ENCODE results near the gene ATP7A. TPM values are rescaled to one million over a fixed set of nuclear protein-coding genes. Genes with fewer than 3 reads are reported as not detected.

The ATP7A gene
- total RNA-seq, 6 experiments from 2014 or later: 2.1 to 3.9 (median 3.2) TPM

- H3K27ac ChIP-seq: no peak overlapping the region
- 44% methylated on average over 6 of the region's 6 CpGs for WGBS (ENCODE audit: insufficient coverage, low coverage, low lambda C conversion rate, missing lambda C conversion rate)
- intact Hi-C loops (cut with DNase I): no loop called here
- H3K27me3 ChIP-seq: no peaks in the 10 kb centered on the region
- no peak overlapping the region for H3K4me3 ChIP-seq
- H3K36me3 ChIP-seq: no peaks in the 10 kb centered on the region
- TF ChIP-seq CTCF (IDR thresholded peaks at IDR 0.05) (no peak), POLR2A (IDR thresholded peaks at IDR 0.05) (no peak)
- no peak for ATAC-seq
- DNase-seq: no peak
- H3K4me1 ChIP-seq: no peaks in the 10 kb centered on the region
- H3K9me3 ChIP-seq: no peaks in the 10 kb centered on the region
Measured at GRCh38 chrX:78035061-78035460, 124.6 kb downstream of the ATP7A start.

DNA sequence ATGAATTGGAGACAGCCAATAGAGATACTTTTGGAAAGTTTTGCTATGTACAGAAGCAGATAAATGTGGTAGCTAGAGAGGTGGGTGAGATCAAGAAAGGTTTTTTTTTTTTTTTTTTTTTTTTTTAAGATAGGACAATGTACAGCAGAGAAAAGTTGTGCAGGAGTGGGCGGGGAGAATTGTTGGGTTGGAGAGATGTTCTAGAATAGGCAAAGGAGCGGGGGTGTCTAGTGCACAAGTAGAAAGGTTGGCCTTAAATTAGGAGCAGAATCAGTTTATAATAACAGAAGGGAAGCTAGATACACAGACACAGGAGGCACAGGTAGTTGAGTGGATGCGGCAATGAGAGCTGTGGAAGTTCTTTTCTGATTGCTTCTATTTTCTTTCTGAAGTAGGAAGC, 127.4 kb downstream of the ATP7A start:
- intact Hi-C loops (cut with DNase I): no loop called here
- no peaks in the 10 kb centered on the region for H3K9me3 ChIP-seq
- TF ChIP-seq CTCF (IDR thresholded peaks at IDR 0.05) (no peak), POLR2A (IDR thresholded peaks at IDR 0.05) (no peak)
- no peaks in the 10 kb centered on the region for H3K27me3 ChIP-seq
- H3K4me1 ChIP-seq: no peaks in the 10 kb centered on the region
- ATAC-seq (no peak), DNase-seq (no peak)
- WGBS (ENCODE audit: insufficient coverage, low coverage, low lambda C conversion rate, missing lambda C conversion rate): 56% methylated on average over 3 of the region's 3 CpGs
- no peak overlapping the region for H3K27ac ChIP-seq
- H3K4me3 ChIP-seq: no peak overlapping the region
- no peaks in the 10 kb centered on the region for H3K36me3 ChIP-seq

DNA sequence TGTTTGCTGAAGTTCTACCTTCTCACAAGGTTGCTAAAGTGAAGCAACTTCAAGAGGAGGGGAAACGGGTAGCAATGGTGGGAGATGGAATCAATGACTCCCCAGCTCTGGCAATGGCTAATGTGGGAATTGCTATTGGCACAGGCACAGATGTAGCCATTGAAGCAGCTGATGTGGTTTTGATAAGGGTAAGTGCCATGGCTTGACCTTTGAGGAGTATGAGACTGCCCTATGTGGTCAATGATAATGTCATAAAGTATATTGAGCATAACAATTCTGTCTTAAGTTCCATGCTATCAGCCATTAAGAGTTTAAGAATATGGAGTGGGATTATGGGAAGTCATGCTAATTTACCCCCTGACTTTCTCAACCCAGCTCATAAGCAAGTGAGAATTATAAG, 132.1 kb downstream of the ATP7A start:
- Histone ChIP-seq H3K36me3 (no peaks in the 10 kb centered on the region), H3K4me1 (no peaks in the 10 kb centered on the region), H3K9me3 (no peaks in the 10 kb centered on the region), H3K27me3 (no peaks in the 10 kb centered on the region), H3K4me3 (no peak overlapping the region), H3K27ac (no peak overlapping the region)
- no peak for DNase-seq
- 67% methylated on average over 1 of the region's 1 CpG for WGBS (ENCODE audit: insufficient coverage, low coverage, low lambda C conversion rate, missing lambda C conversion rate)
- no peak for ATAC-seq
- intact Hi-C loops (cut with DNase I): no loop called here
- TF ChIP-seq CTCF (IDR thresholded peaks at IDR 0.05) (no peak), POLR2A (IDR thresholded peaks at IDR 0.05) (no peak)

GRCh38 chrX:78046362-78046761, 135.9 kb downstream of the ATP7A start:
- intact Hi-C loops (cut with DNase I): no loop called here
- H3K4me3 ChIP-seq: no peak overlapping the region
- no peaks in the 10 kb centered on the region for H3K27me3 ChIP-seq
- H3K9me3 ChIP-seq: no peaks in the 10 kb centered on the region
- H3K27ac ChIP-seq: no peak overlapping the region
- ATAC-seq (no peak), DNase-seq (no peak)
- no peaks in the 10 kb centered on the region for H3K4me1 ChIP-seq
- no peaks in the 10 kb centered on the region for H3K36me3 ChIP-seq
- TF ChIP-seq CTCF (IDR thresholded peaks at IDR 0.05): no peak
- TF ChIP-seq POLR2A (IDR thresholded peaks at IDR 0.05): no peak
- WGBS (ENCODE audit: insufficient coverage, low coverage, low lambda C conversion rate, missing lambda C conversion rate): 56% methylated on average over 4 of the region's 4 CpGs

GRCh38 chrX:78048052-78048451, 137.6 kb downstream of the ATP7A start:
- Histone ChIP-seq H3K36me3 (no peaks in the 10 kb centered on the region), H3K27me3 (no peaks in the 10 kb centered on the region), H3K9me3 (no peaks in the 10 kb centered on the region), H3K4me1 (no peaks in the 10 kb centered on the region), H3K4me3 (no peak overlapping the region), H3K27ac (no peak overlapping the region)
- 38% methylated on average over 2 of the region's 2 CpGs for WGBS (ENCODE audit: insufficient coverage, low coverage, low lambda C conversion rate, missing lambda C conversion rate)
- DNase-seq: no peak
- no peak for ATAC-seq
- intact Hi-C loops (cut with DNase I): no loop called here
- TF ChIP-seq POLR2A (IDR thresholded peaks at IDR 0.05): no peak
- no peak for TF ChIP-seq CTCF (IDR thresholded peaks at IDR 0.05)
